ENCODE results near the gene GCN1.

- TF ChIP-seq KLF16 (tag by site-specific recombination; IDR thresholded peaks at IDR 0.05) (no peak), ZNF677 (tag by site-specific recombination; IDR thresholded peaks at IDR 0.05) (no peak), YY1 (tag by site-specific recombination; IDR thresholded peaks at IDR 0.05) (no peak), ZNF350 (tag by site-specific recombination; IDR thresholded peaks at IDR 0.05) (no peak), ZNF660 (tag by site-specific recombination; IDR thresholded peaks at IDR 0.05) (no peak), ZSCAN18 (tag by site-specific recombination; IDR thresholded peaks at IDR 0.05) (no peak), SCRT2 (tag by site-specific recombination; IDR thresholded peaks at IDR 0.05) (no peak), ZBTB17 (tag by site-specific recombination; IDR thresholded peaks at IDR 0.05) (no peak), ZBTB48 (tag by site-specific recombination; IDR thresholded peaks at IDR 0.05) (no peak), ZNF76 (tag by site-specific recombination; IDR thresholded peaks at IDR 0.05; ENCODE audit: borderline replicate concordance, low read depth) (no peak), ZNF555 (tag by site-specific recombination; conservative IDR thresholded peaks at IDR 0.05) (no peak)
- TF ChIP-seq, protein P1, sequence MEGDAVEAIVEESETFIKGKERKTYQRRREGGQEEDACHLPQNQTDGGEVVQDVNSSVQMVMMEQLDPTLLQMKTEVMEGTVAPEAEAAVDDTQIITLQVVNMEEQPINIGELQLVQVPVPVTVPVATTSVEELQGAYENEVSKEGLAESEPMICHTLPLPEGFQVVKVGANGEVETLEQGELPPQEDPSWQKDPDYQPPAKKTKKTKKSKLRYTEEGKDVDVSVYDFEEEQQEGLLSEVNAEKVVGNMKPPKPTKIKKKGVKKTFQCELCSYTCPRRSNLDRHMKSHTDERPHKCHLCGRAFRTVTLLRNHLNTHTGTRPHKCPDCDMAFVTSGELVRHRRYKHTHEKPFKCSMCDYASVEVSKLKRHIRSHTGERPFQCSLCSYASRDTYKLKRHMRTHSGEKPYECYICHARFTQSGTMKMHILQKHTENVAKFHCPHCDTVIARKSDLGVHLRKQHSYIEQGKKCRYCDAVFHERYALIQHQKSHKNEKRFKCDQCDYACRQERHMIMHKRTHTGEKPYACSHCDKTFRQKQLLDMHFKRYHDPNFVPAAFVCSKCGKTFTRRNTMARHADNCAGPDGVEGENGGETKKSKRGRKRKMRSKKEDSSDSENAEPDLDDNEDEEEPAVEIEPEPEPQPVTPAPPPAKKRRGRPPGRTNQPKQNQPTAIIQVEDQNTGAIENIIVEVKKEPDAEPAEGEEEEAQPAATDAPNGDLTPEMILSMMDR (tag by site-specific recombination; IDR thresholded peaks at IDR 0.05): no peak
- TF ChIP-seq, protein P2, sequence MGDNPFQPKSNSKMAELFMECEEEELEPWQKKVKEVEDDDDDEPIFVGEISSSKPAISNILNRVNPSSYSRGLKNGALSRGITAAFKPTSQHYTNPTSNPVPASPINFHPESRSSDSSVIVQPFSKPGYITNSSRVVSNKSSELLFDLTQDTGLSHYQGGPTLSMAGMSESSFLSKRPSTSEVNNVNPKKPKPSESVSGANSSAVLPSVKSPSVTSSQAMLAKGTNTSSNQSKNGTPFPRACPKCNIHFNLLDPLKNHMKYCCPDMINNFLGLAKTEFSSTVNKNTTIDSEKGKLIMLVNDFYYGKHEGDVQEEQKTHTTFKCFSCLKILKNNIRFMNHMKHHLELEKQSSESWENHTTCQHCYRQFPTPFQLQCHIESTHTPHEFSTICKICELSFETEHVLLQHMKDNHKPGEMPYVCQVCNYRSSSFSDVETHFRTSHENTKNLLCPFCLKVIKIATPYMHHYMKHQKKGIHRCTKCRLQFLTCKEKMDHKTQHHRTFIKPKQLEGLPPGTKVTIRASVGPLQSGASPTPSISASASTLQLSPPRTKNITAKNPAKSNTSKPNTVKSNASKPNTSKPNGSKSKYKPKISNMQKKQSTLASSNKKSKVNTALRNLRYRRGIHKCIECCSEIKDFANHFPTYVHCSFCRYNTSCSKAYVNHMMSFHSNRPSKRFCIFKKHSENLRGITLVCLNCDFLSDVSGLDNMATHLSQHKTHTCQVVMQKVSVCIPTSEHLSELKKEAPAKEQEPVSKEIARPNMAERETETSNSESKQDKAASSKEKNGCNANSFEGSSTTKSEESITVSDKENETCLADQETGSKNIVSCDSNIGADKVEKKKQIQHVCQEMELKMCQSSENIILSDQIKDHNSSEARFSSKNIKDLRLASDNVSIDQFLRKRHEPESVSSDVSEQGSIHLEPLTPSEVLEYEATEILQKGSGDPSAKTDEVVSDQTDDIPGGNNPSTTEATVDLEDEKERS (tag by site-specific recombination; IDR thresholded peaks at IDR 0.05): no peak
- TF ChIP-seq, protein P3, sequence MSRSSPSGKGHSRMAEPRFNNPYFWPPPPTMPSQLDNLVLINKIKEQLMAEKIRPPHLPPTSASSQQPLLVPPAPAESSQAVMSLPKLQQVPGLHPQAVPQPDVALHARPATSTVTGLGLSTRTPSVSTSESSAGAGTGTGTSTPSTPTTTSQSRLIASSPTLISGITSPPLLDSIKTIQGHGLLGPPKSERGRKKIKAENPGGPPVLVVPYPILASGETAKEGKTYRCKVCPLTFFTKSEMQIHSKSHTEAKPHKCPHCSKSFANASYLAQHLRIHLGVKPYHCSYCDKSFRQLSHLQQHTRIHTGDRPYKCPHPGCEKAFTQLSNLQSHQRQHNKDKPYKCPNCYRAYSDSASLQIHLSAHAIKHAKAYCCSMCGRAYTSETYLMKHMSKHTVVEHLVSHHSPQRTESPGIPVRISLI (tag by site-specific recombination; IDR thresholded peaks at IDR 0.05): no peak
These were observed 53.9 kb downstream of the GCN1 start for GRCh38 chr12:120140603-120141002.
